ENCODE results near the gene LRRC3. TPM values are rescaled to one million over a fixed set of nuclear protein-coding genes. Genes with fewer than 3 reads are reported as not detected.

The LRRC3 gene
- total RNA-seq, 3 donors from 2014 or later (not counting 1 experiment from before 2014, with no cell fraction given): 0.36 to 0.50 (median 0.38) TPM

DNA sequence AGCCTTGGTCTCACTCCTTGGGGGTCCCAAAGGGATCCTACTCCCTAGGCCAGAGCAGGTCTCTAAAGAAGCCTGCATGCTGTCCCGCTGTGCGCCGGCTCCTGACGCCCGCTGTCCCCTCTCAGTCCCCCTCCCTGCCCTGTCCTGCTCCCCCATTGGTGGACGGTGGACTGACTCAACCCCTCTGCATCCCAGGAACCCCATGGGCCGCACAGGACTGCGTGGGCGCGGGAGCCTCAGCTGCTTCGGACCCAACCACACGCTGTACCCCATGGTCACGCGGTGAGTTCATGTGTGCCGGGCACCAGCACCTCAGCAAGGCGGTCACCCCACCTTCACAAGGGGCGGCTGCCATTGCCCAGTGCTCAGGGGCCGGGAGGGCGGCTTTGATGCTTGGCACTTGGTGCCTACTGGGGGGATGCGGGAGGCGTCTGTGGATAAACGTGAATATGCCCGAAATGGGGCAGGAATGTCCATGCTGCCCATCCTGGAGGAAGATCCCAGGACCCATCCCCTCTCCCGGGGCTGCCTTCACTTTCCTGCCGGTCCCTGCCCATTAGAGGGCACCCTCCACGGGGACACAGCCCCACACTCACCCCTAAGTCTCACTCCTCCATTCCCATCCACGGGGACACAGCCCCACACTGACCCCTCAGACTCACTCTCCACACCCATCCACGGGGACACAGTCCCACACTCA is 20.2 kb upstream of the LRRC3 start:
- TF ChIP-seq, protein P1, sequence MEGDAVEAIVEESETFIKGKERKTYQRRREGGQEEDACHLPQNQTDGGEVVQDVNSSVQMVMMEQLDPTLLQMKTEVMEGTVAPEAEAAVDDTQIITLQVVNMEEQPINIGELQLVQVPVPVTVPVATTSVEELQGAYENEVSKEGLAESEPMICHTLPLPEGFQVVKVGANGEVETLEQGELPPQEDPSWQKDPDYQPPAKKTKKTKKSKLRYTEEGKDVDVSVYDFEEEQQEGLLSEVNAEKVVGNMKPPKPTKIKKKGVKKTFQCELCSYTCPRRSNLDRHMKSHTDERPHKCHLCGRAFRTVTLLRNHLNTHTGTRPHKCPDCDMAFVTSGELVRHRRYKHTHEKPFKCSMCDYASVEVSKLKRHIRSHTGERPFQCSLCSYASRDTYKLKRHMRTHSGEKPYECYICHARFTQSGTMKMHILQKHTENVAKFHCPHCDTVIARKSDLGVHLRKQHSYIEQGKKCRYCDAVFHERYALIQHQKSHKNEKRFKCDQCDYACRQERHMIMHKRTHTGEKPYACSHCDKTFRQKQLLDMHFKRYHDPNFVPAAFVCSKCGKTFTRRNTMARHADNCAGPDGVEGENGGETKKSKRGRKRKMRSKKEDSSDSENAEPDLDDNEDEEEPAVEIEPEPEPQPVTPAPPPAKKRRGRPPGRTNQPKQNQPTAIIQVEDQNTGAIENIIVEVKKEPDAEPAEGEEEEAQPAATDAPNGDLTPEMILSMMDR (IDR thresholded peaks at IDR 0.05): no peak
- Histone ChIP-seq H3K27me3 (ENCODE audit: control insufficient read depth, insufficient read depth, low read length) (no peaks in the 10 kb centered on the region), H3K36me3 (ENCODE audit: control insufficient read depth, insufficient read depth, low read length) (peaks cover 5% of the 10 kb centered on the region), H3K27ac (ENCODE audit: low read length) (no peak overlapping the region), H3K9me3 (ENCODE audit: control insufficient read depth, insufficient read depth, low read length) (no peaks in the 10 kb centered on the region), H3K4me1 (ENCODE audit: control insufficient read depth, insufficient read depth, low read length) (no peaks in the 10 kb centered on the region), H3K4me3 (ENCODE audit: low read length) (no peak overlapping the region)
- DNase-seq: no peak
- H3K27ac Mint-ChIP-seq: peak overlapping the region in 1 of 2 donors; percentile 30
- H3K4me1 Mint-ChIP-seq: peaks cover 0 to 25% of the 10 kb centered on the region in 2 donors
- intact Hi-C loops (cut with micrococcal nuclease): no loop called here
- H3K4me3 Mint-ChIP-seq: no peak overlapping the region
- H3K9me3 Mint-ChIP-seq: peaks cover 2 to 6% of the 10 kb centered on the region in 2 donors
- ATAC-seq: no peak
- H3K27me3 Mint-ChIP-seq (ENCODE audit: low read depth in 2 of 2): no peaks in the 10 kb centered on the region
- WGBS (ENCODE audit: insufficient coverage): 90% methylated on average over 28 of the region's 28 CpGs
- peaks cover 17% of the 10 kb centered on the region for H3K36me3 Mint-ChIP-seq

DNA sequence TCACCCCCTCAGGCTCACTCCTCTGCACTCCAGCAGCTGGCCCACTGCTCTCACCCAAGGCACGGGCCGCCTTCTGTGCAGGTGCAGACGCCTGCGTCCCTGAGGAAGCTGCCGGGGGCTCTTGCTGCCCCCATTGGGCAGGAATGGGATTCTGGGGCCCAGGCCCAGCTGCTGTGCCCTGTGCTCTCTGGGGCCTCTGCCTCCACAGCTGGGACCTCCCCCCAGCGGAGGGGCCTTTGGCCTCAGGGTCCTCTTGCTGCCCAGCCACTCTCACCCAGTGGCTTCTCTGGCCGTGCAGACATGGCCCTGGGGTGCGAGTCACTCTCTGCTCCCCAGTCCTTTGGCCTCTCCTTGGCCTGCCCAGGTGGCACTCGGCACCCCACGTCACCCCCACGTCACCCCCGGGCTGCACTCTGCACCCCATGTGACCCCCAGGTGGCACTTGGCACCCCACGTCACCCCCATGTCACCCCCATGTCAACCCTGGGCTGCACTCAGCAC is 19.1 kb upstream of the LRRC3 start:
- H3K27me3 ChIP-seq (ENCODE audit: control insufficient read depth, insufficient read depth, low read length): no peaks in the 10 kb centered on the region
- WGBS (ENCODE audit: insufficient coverage): 95% methylated on average over 13 of the region's 13 CpGs
- DNase-seq (no peak), ATAC-seq (no peak)
- Mint-ChIP-seq H3K4me3 (no peak overlapping the region), H3K27ac (peak overlapping the region in 1 of 2 donors; percentile 30), H3K27me3 (ENCODE audit: low read depth in 2 of 2) (no peaks in the 10 kb centered on the region), H3K9me3 (peaks cover 0 to 1% of the 10 kb centered on the region in 2 donors), H3K36me3 (peaks cover 10% of the 10 kb centered on the region), H3K4me1 (peaks cover 0 to 25% of the 10 kb centered on the region in 2 donors)
- peaks cover 5% of the 10 kb centered on the region for H3K36me3 ChIP-seq (ENCODE audit: control insufficient read depth, insufficient read depth, low read length)
- H3K27ac ChIP-seq (ENCODE audit: low read length): no peak overlapping the region
- no peak overlapping the region for H3K4me3 ChIP-seq (ENCODE audit: low read length)
- no peaks in the 10 kb centered on the region for H3K9me3 ChIP-seq (ENCODE audit: control insufficient read depth, insufficient read depth, low read length)
- H3K4me1 ChIP-seq (ENCODE audit: control insufficient read depth, insufficient read depth, low read length): no peaks in the 10 kb centered on the region
- TF ChIP-seq, protein P1 (IDR thresholded peaks at IDR 0.05): no peak
- intact Hi-C loops (cut with micrococcal nuclease): no loop called here

DNA sequence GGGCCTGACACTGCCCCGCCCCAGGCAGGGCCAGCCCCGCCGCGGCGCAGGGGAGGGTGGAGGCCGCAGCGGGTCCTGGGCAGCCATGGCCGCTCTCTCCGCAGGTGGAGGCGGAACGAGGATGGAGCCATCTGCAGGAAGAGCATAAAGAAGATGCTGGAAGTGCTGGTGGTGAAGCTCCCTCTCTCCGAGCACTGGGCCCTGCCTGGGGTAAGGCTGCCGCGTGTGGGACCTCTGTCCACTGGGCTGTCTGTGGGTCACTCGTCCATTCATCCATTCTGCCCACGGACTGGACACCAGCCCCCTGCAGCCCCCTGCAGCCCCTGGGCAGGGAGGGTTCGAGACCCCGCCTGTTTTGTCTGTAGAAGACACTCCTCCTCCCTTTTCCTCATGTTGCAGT is 18.4 kb upstream of the LRRC3 start:
- no peak overlapping the region for H3K27ac ChIP-seq (ENCODE audit: low read length)
- WGBS (ENCODE audit: insufficient coverage): 95% methylated on average over 18 of the region's 18 CpGs
- peak overlapping the region in 1 of 2 donors; percentile 18 for H3K27ac Mint-ChIP-seq
- DNase-seq: no peak
- no peaks in the 10 kb centered on the region for H3K9me3 Mint-ChIP-seq
- H3K4me3 ChIP-seq (ENCODE audit: low read length): no peak overlapping the region
- H3K36me3 Mint-ChIP-seq: peaks cover 3% of the 10 kb centered on the region
- H3K4me3 Mint-ChIP-seq: no peak overlapping the region
- H3K4me1 Mint-ChIP-seq: peaks cover 0 to 22% of the 10 kb centered on the region in 2 donors
- H3K36me3 ChIP-seq (ENCODE audit: control insufficient read depth, insufficient read depth, low read length): peaks cover 5% of the 10 kb centered on the region
- H3K27me3 ChIP-seq (ENCODE audit: control insufficient read depth, insufficient read depth, low read length): no peaks in the 10 kb centered on the region
- H3K27me3 Mint-ChIP-seq (ENCODE audit: low read depth in 2 of 2): no peaks in the 10 kb centered on the region
- no peak for ATAC-seq
- H3K9me3 ChIP-seq (ENCODE audit: control insufficient read depth, insufficient read depth, low read length): no peaks in the 10 kb centered on the region
- intact Hi-C loops (cut with micrococcal nuclease): no loop called here
- no peaks in the 10 kb centered on the region for H3K4me1 ChIP-seq (ENCODE audit: control insufficient read depth, insufficient read depth, low read length)
- TF ChIP-seq, protein P1 (IDR thresholded peaks at IDR 0.05): no peak

DNA sequence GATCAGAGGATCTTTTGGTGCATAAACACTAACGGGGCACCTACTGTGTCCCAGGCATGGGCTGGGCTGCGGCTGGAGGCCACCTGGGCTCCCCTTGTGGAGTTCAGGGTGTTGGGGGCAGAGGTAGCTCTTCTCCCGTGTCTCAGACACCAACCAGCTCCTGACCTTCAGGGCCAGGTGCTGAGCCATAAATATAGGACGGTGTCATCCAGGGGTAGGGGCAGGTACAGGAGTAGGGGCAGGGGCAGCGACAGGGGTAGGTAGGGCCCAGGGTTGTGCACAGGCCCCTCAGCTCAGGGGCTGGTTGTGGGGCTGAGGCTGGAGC is 18.0 kb upstream of the LRRC3 start:
- Histone ChIP-seq H3K9me3 (ENCODE audit: control insufficient read depth, insufficient read depth, low read length) (no peaks in the 10 kb centered on the region), H3K4me3 (ENCODE audit: low read length) (no peak overlapping the region), H3K36me3 (ENCODE audit: control insufficient read depth, insufficient read depth, low read length) (peaks cover 5% of the 10 kb centered on the region), H3K27me3 (ENCODE audit: control insufficient read depth, insufficient read depth, low read length) (no peaks in the 10 kb centered on the region), H3K27ac (ENCODE audit: low read length) (no peak overlapping the region), H3K4me1 (ENCODE audit: control insufficient read depth, insufficient read depth, low read length) (no peaks in the 10 kb centered on the region)
- no peak overlapping the region for H3K27ac Mint-ChIP-seq
- 83% methylated on average over 5 of the region's 5 CpGs for WGBS (ENCODE audit: insufficient coverage)
- no peaks in the 10 kb centered on the region for H3K9me3 Mint-ChIP-seq
- peaks cover 0 to 18% of the 10 kb centered on the region in 2 donors for H3K4me1 Mint-ChIP-seq
- no peaks in the 10 kb centered on the region for H3K36me3 Mint-ChIP-seq
- TF ChIP-seq, protein P1 (IDR thresholded peaks at IDR 0.05): no peak
- intact Hi-C loops (cut with micrococcal nuclease): no loop called here
- no peak for DNase-seq
- H3K4me3 Mint-ChIP-seq: no peak overlapping the region
- no peaks in the 10 kb centered on the region for H3K27me3 Mint-ChIP-seq (ENCODE audit: low read depth in 2 of 2)
- no peak for ATAC-seq

All from natural killer cell (primary cell).